Prostate gland (tissue), 2 donors: Measurements from ENCODE around the gene NR3C1. TPM values are rescaled to one million over a fixed set of nuclear protein-coding genes. Genes with fewer than 3 reads are reported as not detected.

Experiments used
- DNase-seq: peaks from one replicate; pipeline ENCODE4 v3.0.0-alpha.2; 2019; ENCODE audit warnings: low spot score
- H3K27ac ChIP-seq, 2 donors: fragments of 200-600 bp; sonication (generic); 2 replicates each; pipeline ENCODE4 v1.5.1; 2017 to 2019
- H3K27me3 ChIP-seq: fragments of 200-600 bp; sonication (generic); replicated peaks from 2 replicates; pipeline ENCODE4 v1.5.1; 2019; ENCODE audit not compliant: insufficient read depth
- H3K36me3 ChIP-seq, 2 donors: fragments of 200-600 bp; sonication (generic); 1 replicate in 1 of 2; 2 replicates in 1 of 2; pipeline versions ENCODE4 v1.5.1 to v1.8.1; 2017 to 2019
- H3K4me1 ChIP-seq: fragments of 200-600 bp; sonication (generic); replicated peaks from 2 replicates; pipeline ENCODE4 v1.5.1; 2019
- H3K4me3 ChIP-seq, 2 donors: fragments of 200-600 bp; sonication (generic); 2 replicates each; pipeline ENCODE4 v1.5.1; 2017 to 2019
- H3K9me3 ChIP-seq: fragments of 200-600 bp; sonication (generic); 2 replicates; pipeline ENCODE4 v1.5.1; 2017
- CTCF ChIP-seq, 4 experiments: fragments of 200-600 bp in 2 of 4; fragments of 450-650 bp in 2 of 4; sonication (generic) in 2 of 4; IDR thresholded peaks; 1 replicate in 3 of 4; 2 replicates in 1 of 4; pipeline ENCODE4 v1.5.1; 2016 to 2019; ENCODE audit warnings: antibody characterized with exemption in 4 of 4, mild to moderate bottlenecking in 2 of 4, moderate library complexity in 2 of 4
- POLR2A ChIP-seq: fragments of 450-650 bp; IDR thresholded peaks from one replicate; pipeline ENCODE4 v1.6.1; 2016; ENCODE audit warnings: antibody characterized with exemption, mild to moderate bottlenecking
- POLR2AphosphoS5 ChIP-seq: sonication (generic); formaldehyde crosslinking; IDR thresholded peaks from one replicate; pipeline ENCODE4 v1.6.1; 2017; ENCODE audit warnings: antibody characterized with exemption
- WGBS: methylation state at CpG from one replicate; pipeline ENCODE4 v1.1.5; 2018; 5-methylcytosine and 5-hydroxymethylcytosine counted together
- intact Hi-C: fragments of 100-400 bp; cut with DNase I; formaldehyde crosslinking; loops from one replicate; pipeline ENCODE4 v1.14.2; 2022
- total RNA-seq, 2 donors: library from RNA; depleted of rRNA; stranded (reverse); fragments of >200 nt; gene quantifications; one replicate each; pipeline ENCODE4 v1.1.0, GENCODE V29; 2016

NR3C1 gene
- total RNA-seq, 2 donors from 2014 or later, result 42.4 to 55.5 TPM

DNA sequence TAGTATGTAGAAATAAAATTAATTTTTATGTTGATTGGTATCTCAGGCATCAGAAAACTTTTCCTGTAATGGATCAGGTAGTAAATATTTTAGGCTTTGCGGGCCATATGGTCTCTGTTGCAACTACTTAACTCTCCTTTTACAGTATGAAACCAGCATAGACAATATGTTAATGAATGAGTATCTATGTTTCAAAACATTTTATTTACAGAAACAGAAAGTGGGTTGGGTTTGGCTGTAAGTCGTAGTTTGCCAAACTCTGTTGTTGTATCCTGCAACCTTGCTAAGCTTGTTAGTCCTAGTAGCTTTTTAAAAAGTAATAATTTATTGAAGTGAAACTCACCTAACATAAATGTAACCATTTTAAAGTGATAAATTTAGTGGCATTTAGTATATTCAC lies 132.1 kb downstream of the NR3C1 start:
- H3K4me1 ChIP-seq, result no peaks in the 10 kb centered on the region
- 91% methylated on average over 2 of the region's 2 CpGs for WGBS
- H3K27ac ChIP-seq, result no peak overlapping the region
- intact Hi-C loops, result no loop called here
- H3K27me3 ChIP-seq, result no peaks in the 10 kb centered on the region
- TF ChIP-seq POLR2A (no peak), POLR2AphosphoS5 (no peak), CTCF (IDR thresholded peaks at IDR 0.05) (no peak)
- H3K4me3 ChIP-seq, result no peak overlapping the region
- no peaks in the 10 kb centered on the region for H3K9me3 ChIP-seq
- H3K36me3 ChIP-seq, result no peaks in the 10 kb centered on the region
- DNase-seq, result no peak

GRCh38 chr5:143268388-143268787 lies 135.1 kb downstream of the NR3C1 start:
- Histone ChIP-seq H3K27me3 (no peaks in the 10 kb centered on the region), H3K36me3 (no peaks in the 10 kb centered on the region), H3K27ac (no peak overlapping the region), H3K4me3 (no peak overlapping the region), H3K4me1 (no peaks in the 10 kb centered on the region), H3K9me3 (no peaks in the 10 kb centered on the region)
- WGBS, result 96% methylated on average over 2 of the region's 2 CpGs
- intact Hi-C loops, result no loop called here
- TF ChIP-seq POLR2AphosphoS5 (no peak), POLR2A (no peak), CTCF (IDR thresholded peaks at IDR 0.05) (no peak)
- no peak for DNase-seq

GRCh38 chr5:143267186-143267585 lies 136.3 kb downstream of the NR3C1 start:
- H3K27me3 ChIP-seq, result no peaks in the 10 kb centered on the region
- WGBS, result 98% methylated on average over 2 of the region's 2 CpGs
- H3K4me1 ChIP-seq, result no peaks in the 10 kb centered on the region
- H3K36me3 ChIP-seq, result no peaks in the 10 kb centered on the region
- intact Hi-C loops, result no loop called here
- TF ChIP-seq POLR2AphosphoS5, result no peak
- TF ChIP-seq POLR2A, result no peak
- TF ChIP-seq CTCF (IDR thresholded peaks at IDR 0.05), result no peak
- no peak overlapping the region for H3K4me3 ChIP-seq
- H3K9me3 ChIP-seq, result no peaks in the 10 kb centered on the region
- DNase-seq, result no peak
- H3K27ac ChIP-seq, result no peak overlapping the region

GRCh38 chr5:143265995-143266394 lies 137.5 kb downstream of the NR3C1 start:
- Histone ChIP-seq H3K27ac (no peak overlapping the region), H3K36me3 (no peaks in the 10 kb centered on the region), H3K27me3 (no peaks in the 10 kb centered on the region), H3K4me1 (no peaks in the 10 kb centered on the region), H3K9me3 (no peaks in the 10 kb centered on the region), H3K4me3 (no peak overlapping the region)
- TF ChIP-seq POLR2AphosphoS5 (no peak), CTCF (IDR thresholded peaks at IDR 0.05) (no peak), POLR2A (no peak)
- no peak for DNase-seq
- intact Hi-C loops, result no loop called here
- 96% methylated on average over 2 of the region's 2 CpGs for WGBS

DNA sequence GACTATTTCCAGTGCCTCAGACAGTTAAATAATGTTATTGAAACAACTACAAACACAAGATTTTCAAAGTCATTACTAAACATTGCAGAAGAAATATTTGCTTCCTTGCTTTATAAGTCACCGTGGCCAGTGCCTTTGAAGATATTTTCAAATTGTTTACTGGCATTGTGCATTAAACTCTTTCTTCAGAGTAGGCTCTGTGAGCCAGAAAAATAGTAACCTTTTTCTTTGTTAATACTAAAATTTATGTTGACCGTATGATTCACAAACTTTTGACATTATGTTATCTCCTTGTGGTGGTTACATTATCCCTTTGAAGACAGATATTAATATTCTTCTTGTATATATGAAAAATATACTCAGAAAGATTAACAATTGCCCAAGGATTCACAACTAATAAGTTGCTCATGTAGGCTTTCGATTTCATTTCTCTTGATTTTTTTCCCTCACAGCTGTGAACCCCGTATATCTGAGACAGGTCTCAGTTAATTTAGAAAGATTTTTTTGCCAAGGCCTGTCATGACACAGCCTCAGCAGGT lies 140.1 kb downstream of the NR3C1 start:
- Histone ChIP-seq H3K36me3 (no peaks in the 10 kb centered on the region), H3K27ac (no peak overlapping the region), H3K4me1 (no peaks in the 10 kb centered on the region), H3K27me3 (no peaks in the 10 kb centered on the region), H3K9me3 (no peaks in the 10 kb centered on the region), H3K4me3 (no peak overlapping the region)
- 62% methylated on average over 4 of the region's 4 CpGs for WGBS
- intact Hi-C loops, result no loop called here
- TF ChIP-seq CTCF (IDR thresholded peaks at IDR 0.05) (no peak), POLR2A (no peak), POLR2AphosphoS5 (no peak)
- no peak for DNase-seq
